Erythroblast (primary cell): ENCODE data around the gene SLC35A4.

Experiments
- DNase-seq, 2 experiments: peaks; one replicate each; lab custom pipeline; 2025; lab: John Stamatoyannopoulos, UW
- GATA1 ChIP-seq: IDR thresholded peaks from 2 replicates; pipeline ENCODE4 v1.6.1; 2011; ENCODE audit warnings: low read depth, mild to moderate bottlenecking, control low read depth, low read length, moderate library complexity
- POLR2A ChIP-seq: IDR thresholded peaks from 2 replicates; pipeline ENCODE4 v1.6.1; 2011; ENCODE audit warnings: mild to moderate bottlenecking, low read length

SLC35A4 gene

DNA sequence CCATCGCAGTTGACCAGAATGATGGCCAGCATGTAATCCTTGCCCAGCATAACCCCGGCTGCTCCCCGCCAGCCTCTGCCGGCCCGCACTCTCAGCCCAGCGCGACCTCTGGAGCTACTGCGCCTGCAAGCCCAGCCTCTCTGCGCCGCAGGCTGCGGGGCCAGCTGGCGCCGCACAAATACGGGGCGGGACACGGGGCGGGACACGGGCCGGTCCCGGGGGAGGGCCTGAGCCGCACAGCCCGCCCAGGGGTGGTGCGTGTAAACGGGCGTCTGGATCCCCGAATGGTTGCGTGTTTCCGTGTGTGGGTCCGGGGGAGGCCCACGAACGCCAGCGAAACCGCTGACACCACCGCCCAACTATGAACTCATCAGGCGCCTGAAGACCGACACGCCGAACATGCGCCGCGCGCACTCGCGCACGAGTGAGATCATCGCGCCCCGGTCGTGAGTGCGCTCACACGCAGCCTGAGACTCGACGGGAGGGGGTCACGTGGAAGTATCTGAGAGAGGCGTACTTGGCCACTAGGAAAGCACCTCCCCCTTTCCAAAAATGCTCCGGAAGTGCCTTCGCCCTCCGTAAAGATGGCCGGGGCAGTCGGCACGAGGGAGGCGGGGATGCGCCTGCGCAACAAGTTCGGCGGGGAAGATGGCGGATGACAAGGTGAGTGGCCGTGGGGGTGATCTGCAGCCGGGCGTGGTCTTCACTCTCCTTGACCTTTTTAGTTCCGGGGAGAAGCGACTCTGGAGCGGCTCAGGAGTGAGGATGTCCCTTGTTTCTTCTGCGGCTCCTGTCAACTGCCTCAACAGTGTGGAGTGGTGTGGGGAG, at the start of gene SLC35A4, which contains the start of gene APBB3:
SLC35A4 (plus strand) TSS at position 633 of the 828 bp plus-strand sequence. CDS start 2,342 bp downstream, outside the sequence.
APBB3 (minus strand) TSS at position 403 of the 828 bp plus-strand sequence; CDS start at position 50, 353 bp downstream.
- no peak for TF ChIP-seq GATA1
- TF ChIP-seq POLR2A, result peak; percentile 95
- peak; percentile 98 for DNase-seq

GRCh38 chr5:140524003-140524402, 40.6 kb upstream of the SLC35A4 start:
- TF ChIP-seq GATA1 (no peak), POLR2A (no peak)

DNA sequence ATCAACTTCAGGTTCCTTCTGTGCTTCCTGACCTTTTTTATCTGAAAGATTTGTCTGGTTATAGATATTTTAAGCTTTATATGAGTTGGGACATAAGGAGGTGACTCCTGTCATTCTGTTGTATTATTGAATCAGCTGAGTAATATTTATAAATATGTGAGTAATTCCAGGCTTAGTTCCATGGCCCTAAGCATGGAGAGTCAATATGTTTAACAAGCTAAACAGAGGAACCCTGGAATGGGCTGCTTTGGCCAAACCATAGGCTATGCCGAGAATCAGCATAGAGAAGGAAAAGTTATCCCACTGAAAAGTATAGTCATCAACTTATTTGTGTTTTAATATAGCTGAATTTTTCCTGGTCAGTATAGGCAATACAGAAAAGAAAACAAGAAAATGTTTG, 24.4 kb upstream of the SLC35A4 start:
- DNase-seq, result no peak
- no peak for TF ChIP-seq POLR2A
- TF ChIP-seq GATA1, result no peak

More at GRCh38 chr5:140524003-140524402, 40.6 kb upstream of the SLC35A4 start:
- no peak for DNase-seq

GRCh38 chr5:140542972-140543371, 21.7 kb upstream of the SLC35A4 start:
- TF ChIP-seq POLR2A, result no peak
- TF ChIP-seq GATA1, result no peak
- DNase-seq, result no peak

GRCh38 chr5:140544986-140545385, 19.6 kb upstream of the SLC35A4 start:
- DNase-seq, result no peak
- TF ChIP-seq GATA1, result no peak
- TF ChIP-seq POLR2A, result no peak

DNA sequence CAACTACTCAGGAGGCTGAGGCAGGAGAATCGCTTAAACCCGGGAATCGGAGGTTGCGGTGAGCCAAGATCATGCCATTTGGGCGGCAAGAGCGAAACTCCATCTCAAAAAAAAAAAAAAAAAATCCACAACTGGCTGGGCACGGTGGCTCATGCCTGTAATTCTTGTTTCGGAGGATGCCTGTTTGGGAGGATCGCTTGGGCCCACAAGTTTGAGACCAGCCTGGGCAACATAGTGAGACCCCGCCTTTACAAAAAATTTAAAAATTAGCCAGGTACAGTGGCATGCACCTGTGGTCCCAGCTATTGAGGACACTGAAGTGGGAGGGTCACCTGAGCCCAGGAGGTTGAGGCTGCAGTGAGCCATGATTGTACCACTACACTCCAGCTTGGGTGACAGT, 19.0 kb upstream of the SLC35A4 start:
- DNase-seq, result no peak
- TF ChIP-seq GATA1 (no peak), POLR2A (no peak)

DNA sequence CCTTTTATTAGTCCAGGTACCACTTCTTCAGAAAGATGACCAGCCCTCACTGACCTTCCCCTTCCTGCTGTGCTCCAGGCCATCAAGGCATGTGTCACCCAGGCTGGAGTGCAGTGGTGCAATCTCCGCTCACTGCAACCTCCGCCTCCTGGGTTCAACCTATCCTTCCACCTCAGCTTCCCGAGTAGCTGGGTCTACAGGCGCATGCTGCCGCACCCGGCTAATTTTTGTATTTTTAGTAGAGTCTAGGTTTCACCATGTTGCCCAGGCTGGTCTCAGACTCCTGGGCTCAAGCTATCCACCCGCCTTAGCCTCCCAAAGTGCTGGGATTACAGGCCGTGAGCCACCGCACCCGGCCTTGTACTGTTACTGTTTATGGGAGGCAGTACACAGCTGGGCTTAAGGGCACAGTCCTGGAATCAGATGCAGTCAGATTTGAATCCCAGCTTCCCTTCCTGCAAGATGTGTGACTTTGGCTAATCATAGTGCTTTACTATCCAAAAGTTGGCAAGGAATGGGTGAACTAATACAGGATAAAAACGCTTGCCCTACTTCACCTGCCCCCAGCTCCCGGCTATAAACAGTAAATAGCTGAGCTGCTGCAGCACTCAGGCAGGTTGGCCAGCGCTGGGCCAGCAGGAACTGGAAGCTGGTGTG, 17.6 kb upstream of the SLC35A4 start:
- no peak for TF ChIP-seq GATA1
- TF ChIP-seq POLR2A, result no peak
- DNase-seq, result no peak

GRCh38 chr5:140547508-140548299, 16.9 kb upstream of the SLC35A4 start, which contains the start of gene EIF4EBP3:
Gene EIF4EBP3, plus strand, starts transcription at chr5:140547662. Its CDS starts 76 bp downstream, at chr5:140547738.
- DNase-seq, result peak; percentile 95 to 97
- TF ChIP-seq GATA1 (no peak), POLR2A (peak; percentile 50)

DNA sequence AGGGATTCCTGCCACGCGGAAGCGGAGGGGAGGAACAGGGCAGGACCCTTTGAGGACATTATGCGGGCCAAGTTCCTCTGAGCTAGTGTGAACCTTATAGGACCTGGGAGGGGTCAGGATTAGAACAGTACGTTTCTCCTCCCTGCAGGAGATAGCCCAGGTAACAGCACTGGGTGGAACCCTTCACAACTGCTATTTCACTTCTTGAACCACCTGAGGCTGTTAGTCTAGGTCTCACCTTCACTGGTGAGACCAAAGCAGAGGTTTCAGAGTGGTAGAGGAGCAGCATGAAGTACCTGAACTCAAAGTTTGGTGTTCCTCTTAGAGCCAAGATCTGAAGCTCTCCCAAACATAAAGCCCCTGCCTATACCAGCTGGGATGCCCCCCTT, 16.3 kb upstream of the SLC35A4 start:
- TF ChIP-seq POLR2A, result no peak
- TF ChIP-seq GATA1, result no peak
- no peak for DNase-seq

DNA sequence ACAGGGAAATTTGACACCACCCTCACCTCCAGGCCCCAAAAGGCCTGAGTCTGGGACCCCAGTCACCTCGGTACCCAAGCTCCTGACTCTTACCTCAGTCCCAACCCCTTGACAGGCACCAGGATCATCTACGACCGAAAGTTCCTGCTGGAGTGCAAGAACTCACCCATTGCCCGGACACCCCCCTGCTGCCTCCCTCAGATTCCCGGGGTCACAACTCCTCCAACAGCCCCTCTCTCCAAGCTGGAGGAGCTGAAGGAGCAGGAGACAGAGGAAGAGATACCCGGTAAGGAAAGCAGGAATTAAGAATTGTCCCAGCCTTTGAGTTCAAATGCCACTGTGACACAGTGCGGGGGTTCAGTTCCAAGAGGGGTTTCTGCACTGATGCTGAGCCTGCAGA, 15.8 kb upstream of the SLC35A4 start:
- no peak for DNase-seq
- no peak for TF ChIP-seq POLR2A
- no peak for TF ChIP-seq GATA1

DNA sequence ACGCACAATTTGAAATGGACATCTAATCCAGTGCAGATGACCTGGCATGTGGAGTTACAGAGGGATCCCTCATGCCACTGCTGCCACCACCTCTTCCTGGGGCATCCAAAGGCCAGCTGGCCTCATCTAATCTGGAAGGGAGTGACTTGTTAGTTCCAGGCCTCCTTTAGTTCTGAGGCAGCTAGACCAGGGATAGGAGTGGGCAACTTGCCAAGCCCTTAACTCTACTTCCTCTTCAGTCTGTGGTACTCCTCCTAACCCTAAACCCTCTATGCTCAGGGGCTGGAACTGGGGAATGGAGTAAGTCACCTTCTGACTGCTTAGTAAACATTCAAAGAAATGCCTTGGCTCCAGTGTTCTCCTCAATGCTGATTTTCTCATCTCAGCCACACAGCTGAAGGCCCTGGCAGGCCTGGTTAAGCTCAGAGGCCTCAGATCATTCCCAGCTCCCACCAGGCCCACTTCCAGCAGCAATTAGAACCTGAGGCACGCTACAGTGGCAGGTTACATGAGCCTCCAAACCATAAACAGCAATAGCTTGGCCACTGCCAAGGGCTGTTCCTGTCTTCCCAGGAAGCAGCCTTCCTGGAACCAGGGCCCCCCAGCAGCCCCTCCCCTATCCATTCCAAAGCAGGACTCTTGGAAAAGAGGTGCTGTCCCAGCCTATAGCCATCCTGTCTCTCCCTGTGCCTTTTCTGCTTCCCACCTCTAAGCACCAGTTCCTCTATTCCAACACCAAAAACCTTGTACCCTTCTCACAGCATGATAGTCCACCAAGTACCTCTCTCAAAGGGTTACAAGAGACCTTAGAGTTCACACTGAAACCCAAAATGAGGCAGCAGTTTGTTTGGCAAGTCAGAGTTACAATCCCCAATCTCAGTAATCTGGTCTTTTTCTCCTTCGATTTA, 15.1 kb upstream of the SLC35A4 start:
- TF ChIP-seq GATA1, result no peak
- peak; percentile 42 for TF ChIP-seq POLR2A
- DNase-seq, result peak; percentile 53 to 74
